ENCODE data around the gene ZNF813.

The ZNF813 gene

DNA sequence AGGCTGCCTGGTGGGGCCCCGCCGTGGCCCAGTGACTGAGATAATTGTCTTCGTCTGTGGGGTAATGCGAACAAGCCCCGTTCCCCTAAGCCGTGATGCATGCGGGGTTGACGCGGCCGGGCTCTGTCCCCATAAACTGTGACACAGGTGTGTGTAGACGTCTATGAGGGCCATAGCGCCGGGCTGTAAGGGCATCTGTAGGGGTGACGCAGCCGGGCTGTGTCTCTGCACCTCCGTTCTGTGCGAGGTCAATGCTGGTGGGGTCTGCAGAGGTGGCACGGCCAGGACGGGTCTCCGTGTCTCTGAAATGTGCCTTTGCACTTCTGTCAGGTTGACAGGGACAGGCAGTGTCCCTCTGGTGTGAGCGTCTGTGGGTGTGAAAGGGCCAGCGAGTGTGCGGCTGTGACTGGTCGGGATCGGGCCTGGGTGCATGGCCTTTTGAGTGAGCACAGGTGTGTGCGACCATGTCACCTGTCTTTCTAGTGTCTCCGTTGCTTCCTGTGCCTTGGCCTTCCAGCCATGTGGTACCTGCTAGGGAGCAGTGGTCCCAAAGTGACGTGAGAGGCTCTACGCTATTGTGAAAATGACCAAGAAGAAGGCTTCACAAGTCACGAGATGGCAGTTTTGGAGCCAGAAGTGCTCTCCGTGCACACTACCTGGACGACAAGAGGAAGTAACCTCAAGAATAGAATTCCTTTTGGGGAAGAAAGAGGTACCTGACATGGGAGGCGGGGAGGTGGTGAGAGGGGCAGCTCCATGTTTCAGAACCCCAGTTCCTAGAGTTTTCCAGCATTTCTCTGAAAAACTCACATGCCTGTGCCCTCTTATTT, 54.1 kb downstream of the ZNF813 start:
- DNase-seq, result no peak

DNA sequence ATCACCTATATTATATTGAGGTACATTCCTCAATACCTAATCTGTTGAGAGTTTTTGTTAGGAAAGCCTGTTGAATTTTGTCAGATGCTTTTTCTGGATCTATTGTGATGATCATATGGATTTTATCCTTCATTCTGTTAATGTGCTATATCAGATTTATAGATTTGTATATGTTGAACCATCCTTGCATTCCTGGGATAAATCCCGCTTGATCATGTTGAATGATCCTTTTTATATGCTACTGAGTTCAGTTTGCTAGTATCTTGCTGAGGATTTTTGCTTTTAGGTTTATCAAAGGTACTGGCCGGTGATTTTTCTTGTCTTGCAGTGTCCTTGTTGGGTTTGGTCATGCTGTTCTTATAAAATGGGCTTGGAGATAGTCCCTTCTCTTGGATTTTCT, 58.4 kb downstream of the ZNF813 start:
- no peak for DNase-seq

DNA sequence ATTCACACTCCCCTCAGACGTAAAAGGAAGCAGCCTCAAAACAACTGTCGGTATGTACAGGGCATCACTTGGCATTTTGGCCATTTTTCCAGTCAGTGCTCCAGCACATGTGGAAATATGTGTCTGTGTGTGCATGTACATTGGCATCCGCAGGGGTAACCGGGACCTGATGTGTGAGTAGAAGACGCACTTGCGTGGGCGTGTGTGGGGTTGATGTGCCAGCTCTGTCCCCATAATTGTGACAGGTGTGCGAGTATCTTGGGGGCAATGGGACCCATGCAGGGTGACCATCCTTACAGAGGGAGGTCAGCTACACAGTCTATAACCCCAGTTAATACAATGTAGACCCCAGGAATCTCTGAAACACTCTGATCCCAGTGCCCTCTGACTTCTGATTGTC, 63.1 kb downstream of the ZNF813 start:
- DNase-seq, result no peak

DNA sequence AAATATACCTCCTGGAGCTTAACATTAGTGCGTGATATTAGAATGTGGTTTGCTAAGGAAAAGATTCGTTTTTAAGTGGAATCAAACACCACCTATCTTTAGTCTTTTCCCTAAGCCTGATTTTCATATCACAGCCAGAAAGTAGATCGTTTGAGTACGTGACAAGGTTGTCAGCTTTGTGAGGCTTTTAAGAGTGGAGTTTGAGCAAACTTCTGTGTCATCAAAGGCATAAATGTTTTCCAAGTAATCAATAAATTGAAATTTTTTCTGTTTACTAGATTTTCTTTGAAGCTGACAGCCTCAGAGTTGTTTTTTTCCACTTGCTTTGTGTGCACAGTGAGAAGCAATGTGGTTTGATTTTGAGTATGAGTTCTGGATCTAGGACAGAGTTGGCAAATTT, 63.9 kb downstream of the ZNF813 start:
- no peak for DNase-seq

DNA sequence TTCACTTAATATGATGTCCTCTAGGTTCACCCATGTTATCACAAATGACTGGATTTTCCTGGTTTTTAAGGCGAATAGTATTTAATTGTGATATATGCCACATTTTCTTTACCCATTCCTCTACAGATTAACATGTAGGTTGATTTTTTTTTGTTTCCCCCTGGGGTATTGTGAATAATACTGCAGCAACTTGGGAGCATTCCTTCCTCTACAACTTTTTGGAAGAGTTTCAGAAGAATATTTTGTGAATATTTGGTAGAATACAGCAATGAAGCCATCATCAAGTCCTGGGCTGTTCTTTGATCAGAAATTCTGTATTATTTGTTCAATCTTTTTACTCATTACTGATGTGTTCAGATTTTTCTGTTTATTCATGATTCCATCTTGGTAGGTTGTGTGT, 64.8 kb downstream of the ZNF813 start:
- DNase-seq, result no peak

DNA sequence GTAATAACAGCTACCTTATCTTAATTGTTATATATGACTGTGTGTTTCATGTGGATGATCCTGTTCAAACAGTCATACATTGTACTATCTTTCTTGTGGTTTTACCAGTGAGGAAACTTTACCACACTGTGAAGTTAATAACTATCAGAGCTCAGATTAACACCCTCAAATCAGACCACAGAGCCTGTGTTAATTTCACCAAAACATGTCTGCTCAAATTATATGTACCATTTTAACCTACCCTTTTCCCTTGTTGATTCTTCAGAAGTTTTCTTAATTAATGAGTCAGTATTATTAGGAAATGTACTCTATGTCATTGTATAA, 68.7 kb downstream of the ZNF813 start:
- no peak for DNase-seq

DNA sequence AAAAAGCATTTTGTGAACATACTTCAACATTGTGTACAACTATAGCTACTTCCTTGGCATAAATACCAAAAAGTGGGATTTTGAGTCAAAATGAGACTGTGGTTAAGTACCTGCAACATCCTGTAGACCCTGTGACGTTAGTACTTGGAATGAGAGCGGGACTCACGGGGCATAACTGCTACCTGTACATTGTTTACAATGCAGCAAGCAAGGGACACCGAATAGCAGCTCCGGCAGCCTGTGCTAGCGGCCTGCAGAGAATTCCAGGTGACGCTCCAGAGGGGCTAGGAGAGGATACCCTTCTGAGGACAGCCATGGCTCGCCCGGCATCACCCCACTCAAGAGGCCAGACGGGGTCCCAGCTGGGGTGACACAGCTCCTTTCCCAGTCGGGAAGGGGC, 69.6 kb downstream of the ZNF813 start:
- peak in 1 of 2 donors; percentile 3 for DNase-seq

DNA sequence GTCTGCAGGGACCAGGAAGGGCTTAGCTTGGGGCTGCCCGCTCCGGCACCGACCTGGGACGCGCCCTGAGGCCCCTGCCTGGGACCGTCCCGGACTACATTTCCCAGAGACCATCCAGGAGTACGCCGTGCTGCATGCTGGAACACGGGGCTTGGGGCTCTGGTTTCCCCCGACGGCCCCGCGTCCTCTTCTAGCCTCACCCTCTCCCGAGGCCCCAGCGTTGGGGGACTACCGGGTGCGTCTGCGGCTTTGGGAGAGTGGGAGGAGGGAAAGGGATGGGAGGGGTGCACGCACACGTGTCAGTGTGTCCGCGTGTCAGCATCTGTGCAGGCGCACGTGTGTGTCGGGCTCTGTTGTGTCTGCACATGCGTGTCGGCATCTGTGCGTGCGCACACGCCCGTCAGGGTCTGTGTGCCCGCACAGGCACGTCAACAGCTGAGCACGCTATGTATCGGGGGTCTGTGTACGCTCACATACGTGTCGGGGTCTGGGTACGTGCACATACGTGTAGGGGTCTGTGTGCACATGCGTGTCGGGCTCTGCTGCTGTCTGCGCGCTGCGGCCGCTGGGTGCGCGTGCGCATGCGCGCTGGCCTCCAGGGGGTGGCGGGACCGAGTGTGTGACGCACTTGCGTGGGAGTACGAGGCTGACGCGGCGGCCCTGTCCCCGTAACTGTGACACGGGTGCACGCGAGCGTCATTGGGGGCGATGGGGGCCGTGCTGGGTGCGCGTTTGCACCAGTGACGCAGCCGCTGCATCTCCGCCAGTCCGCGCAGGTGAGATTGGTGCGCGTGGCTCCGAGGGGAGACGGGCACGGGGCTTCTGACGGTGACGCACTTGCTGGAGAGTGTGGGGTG, 70.2 kb downstream of the ZNF813 start, which contains the start of gene ZNF331:
ZNF331 (plus strand) TSS at position 625 of the 857 bp plus-strand sequence. CDS start 31,232 bp downstream, outside the sequence.
- DNase-seq, result peak; percentile 88 to 91

DNA sequence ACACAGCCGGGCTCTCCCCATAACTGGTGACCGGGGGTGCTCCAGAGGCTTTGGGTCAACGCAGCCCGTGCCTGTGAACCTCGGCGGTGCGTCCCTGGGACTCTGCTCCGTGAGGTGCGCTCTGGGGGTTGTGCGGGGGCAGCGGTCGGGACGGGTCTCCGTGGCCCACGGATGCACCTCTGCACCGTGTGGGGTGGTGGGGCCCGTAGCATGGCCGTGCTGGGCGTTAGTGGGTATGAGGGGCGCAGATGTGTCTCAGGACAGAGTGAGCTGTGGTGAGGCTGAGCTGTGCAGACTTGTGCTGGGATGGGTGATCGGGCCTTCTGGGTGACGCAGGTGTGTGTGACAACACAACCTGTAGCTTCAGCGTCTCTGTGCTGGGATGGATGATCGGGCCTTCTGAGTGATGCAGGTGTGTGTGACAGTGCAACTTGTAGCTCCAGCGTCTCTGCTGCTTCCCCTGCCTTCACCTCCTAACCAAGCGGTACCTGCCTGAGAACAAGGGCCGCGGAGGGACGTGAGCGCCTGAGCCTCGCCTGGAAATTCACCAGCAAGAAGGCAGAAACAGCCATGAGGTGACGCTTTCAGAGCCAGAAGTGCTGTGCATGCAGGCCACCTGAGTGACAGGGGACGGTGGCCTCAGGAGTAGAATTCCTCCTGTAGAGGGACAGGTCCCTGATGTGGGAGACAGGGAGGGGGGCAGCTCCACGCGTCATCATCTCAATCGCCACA, 71.0 kb downstream of the ZNF813 start:
- no peak for DNase-seq

DNA sequence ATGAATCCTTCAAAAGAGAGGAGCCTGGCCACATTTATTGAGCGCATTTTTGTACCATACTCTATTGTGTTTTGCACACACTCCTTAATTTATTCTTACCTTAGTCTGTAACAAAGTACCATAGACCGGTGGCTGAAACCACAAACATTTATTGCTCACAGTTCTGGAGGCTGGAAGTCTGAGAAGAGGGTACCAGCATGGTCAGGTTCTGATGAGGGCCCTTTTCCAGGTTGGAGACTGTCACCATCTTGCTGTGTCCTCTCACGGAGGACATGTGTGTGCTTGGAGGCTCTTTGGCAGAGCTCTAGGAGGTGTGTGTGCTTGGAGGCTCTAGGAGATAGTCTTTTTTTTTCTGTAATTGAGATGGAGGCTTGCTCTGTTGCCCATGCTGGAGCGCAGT, 72.6 kb downstream of the ZNF813 start:
- DNase-seq, result no peak

DNA sequence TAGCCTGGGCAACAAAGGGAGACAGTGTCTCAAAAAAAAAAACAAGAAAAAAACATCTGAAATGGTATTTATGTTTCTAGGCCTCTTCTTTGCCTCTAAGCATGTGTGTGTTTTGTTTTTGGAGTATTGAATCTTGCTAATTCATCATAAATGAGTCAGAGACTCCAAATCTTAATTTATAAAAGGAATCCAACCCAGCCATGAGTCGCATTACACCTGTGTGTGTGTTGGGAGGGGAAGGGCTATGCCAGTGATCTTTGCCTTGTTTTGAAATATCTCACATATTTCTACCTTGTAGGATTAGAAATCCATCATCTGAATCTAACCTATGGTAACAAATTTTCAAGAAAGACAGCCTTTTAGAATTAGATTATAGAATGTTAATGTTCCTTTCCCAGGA, 74.4 kb downstream of the ZNF813 start:
- no peak for DNase-seq

DNA sequence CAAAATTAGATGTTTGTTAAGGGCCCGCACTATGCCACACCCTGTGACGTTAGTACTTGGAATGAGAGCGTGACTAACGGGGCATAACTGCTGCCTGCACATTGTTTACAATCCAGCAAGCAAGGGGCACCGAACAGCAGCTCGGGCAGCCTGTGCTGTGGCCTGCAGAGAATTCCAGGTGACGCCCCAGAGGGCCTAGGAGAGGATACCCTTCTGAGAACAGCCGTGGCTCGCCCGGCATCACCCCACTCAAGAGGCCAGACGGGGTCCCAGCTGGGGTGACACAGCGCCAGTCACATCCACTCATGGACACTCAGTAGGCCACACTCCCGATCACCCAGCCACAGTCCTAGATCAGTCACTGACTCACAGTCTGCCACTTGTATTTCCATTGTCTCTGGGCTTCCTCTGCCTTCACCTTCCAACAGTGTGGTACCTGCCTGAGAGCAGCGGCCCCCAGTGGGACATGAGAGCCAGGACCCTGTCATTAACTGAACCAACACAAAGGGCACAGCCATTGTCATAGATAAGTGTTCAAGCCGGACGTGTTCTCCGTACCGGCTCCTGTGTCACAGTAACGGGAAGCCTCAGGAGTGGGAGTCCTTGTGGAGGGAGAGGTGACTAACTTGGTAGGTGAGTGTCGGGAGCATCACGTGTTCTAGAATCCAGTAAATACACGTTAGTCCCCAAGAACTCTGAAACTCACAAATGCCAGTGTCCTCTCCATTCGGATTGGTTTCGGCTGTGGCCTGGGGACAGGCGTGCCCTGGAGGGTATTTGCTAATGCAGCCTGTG, 77.9 kb downstream of the ZNF813 start:
- no peak for DNase-seq
